CD4-positive, alpha-beta T cell (primary cell): Measurements from ENCODE around the gene MBNL2. TPM values are rescaled to one million over a fixed set of nuclear protein-coding genes. Genes with fewer than 3 reads are reported as not detected.

Experiments used
- ATAC-seq: fragments of 200-7000 bp; cut with Tn5 transposase; one replicate; pipeline ENCODE4 v1.10.0; 2022; ENCODE audit warnings: mild to moderate bottlenecking; ENCODE audit not compliant: poor library complexity
- CTCF ChIA-PET: fragments of 350-600 bp; sonication (Branson Sonifier 250); formaldehyde crosslinking; loops from one replicate; lab custom pipeline; 2021; ENCODE audit warnings: antibody characterized with exemption, inconsistent platforms; lab: Charles Lee
- POLR2A ChIA-PET: fragments of 350-600 bp; sonication (Branson Sonifier 250); formaldehyde crosslinking; loops from one replicate; lab custom pipeline; 2021; ENCODE audit warnings: antibody characterized with exemption, inconsistent platforms; lab: Charles Lee
- DNase-seq, 14 experiments: peaks; one replicate each; pipeline ENCODE4 v3.0.0-alpha.2; 2013 to 2020; ENCODE audit warnings: mixed read lengths in 2 of 14
- H3K27ac ChIP-seq, 2 donors: one replicate each; pipeline versions ENCODE4 v1.5.1 to v1.7.0; 2013; ENCODE audit warnings: low read length in 2 of 2, low read depth in 1 of 2, mild to moderate bottlenecking in 1 of 2
- H3K27me3 ChIP-seq, 2 experiments: 1 replicate in 1 of 2; 2 replicates in 1 of 2; pipeline versions ENCODE4 v1.6.1 to v1.7.0; 2013; ENCODE audit warnings: low read length in 2 of 2, control low read depth in 1 of 2, mild to moderate bottlenecking in 1 of 2, moderate library complexity in 1 of 2; ENCODE audit not compliant: insufficient read depth in 2 of 2, control insufficient read depth in 1 of 2
- H3K36me3 ChIP-seq: one replicate; pipeline ENCODE4 v1.6.1; 2013; ENCODE audit warnings: low read length, control low read depth; ENCODE audit not compliant: insufficient read depth
- H3K4me1 ChIP-seq: one replicate; pipeline ENCODE4 v1.6.1; 2013; ENCODE audit warnings: low read length, control low read depth; ENCODE audit not compliant: insufficient read depth
- H3K4me3 ChIP-seq: one replicate; pipeline ENCODE4 v1.5.1; 2013; ENCODE audit warnings: mild to moderate bottlenecking, low read length, moderate library complexity
- H3K9me3 ChIP-seq, 2 experiments: 1 replicate in 1 of 2; 2 replicates in 1 of 2; pipeline versions ENCODE4 v1.6.1 to v1.7.0; 2013; ENCODE audit warnings: low read length in 2 of 2, mild to moderate bottlenecking in 2 of 2, control low read depth in 1 of 2, moderate library complexity in 1 of 2; ENCODE audit not compliant: control insufficient read depth in 1 of 2, insufficient read depth in 1 of 2
- H3K27ac Mint-ChIP-seq: one replicate; pipeline ENCODE4 v1.8.0; 2020; ENCODE audit warnings: mixed read lengths
- H3K27me3 Mint-ChIP-seq: one replicate; pipeline ENCODE4 v1.8.0; 2021; ENCODE audit warnings: mixed read lengths
- H3K36me3 Mint-ChIP-seq: one replicate; pipeline ENCODE4 v1.8.0; 2021; ENCODE audit warnings: low read depth, mixed read lengths
- H3K4me1 Mint-ChIP-seq: one replicate; pipeline ENCODE4 v1.8.0; 2021; ENCODE audit warnings: low read depth, mixed read lengths
- H3K4me3 Mint-ChIP-seq: one replicate; pipeline ENCODE4 v1.8.0; 2020; ENCODE audit warnings: mild to moderate bottlenecking, mixed read lengths
- H3K9me3 Mint-ChIP-seq: one replicate; pipeline ENCODE4 v1.8.0; 2020; ENCODE audit warnings: mixed read lengths
- CTCF ChIP-seq: fragments of 200-600 bp; IDR thresholded peaks from one replicate; pipeline ENCODE4 v1.8.0; 2022; ENCODE audit warnings: antibody characterized with exemption, mild to moderate bottlenecking
- intact Hi-C, 2 experiments: fragments of 100-400 bp; cut with DNase I in 1 of 2; cut with micrococcal nuclease in 1 of 2; formaldehyde crosslinking; loops; one replicate each; pipeline versions ENCODE4 v1.15.1 to v1.9.0; 2023 to 2025; cut with DNase I, micrococcal nuclease
- total RNA-seq, 174 experiments: library from RNA in 2 of 174; stranded (reverse) in 2 of 174; gene quantifications; one replicate each; pipeline ENCODE4 v1.2.3 and lab custom pipeline; 2021 to 2026

MBNL2 gene
- total RNA-seq, 2 experiments from 2014 or later: 35.9 to 36.0 TPM

DNA sequence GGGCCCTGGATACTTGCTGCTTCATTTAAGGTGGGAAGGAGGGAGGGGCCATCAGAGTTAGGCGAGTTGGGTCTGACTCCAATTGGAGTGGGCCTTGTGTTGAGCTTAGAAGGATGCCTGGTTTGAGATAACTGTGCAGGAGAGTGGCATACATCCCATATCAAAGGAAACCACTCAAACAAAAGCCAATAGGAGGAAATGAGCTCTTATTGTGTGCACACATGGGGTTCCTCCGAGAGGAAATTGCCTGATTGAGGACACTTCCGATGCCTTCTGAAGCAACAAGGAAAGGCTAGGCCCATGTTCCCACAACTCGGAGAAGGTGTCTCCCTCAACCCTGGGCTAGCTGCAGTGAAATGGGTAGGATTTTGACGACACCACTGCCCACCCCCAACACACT lies 19.6 kb downstream of the MBNL2 start:
- H3K4me1 ChIP-seq: peaks cover 27% of the 10 kb centered on the region
- no peak overlapping the region for H3K27ac ChIP-seq
- no peak overlapping the region for H3K4me3 ChIP-seq
- no peak for TF ChIP-seq CTCF
- no peak for DNase-seq
- no peaks in the 10 kb centered on the region for H3K9me3 Mint-ChIP-seq
- POLR2A ChIA-PET: interaction anchor here (1.7 kb wide), 1 partner anchor 20 kb away, joined by 4 read pairs; the partner anchor contains the start of gene MBNL2
- H3K36me3 ChIP-seq: no peaks in the 10 kb centered on the region
- H3K4me1 Mint-ChIP-seq: peaks cover 81% of the 10 kb centered on the region
- H3K36me3 Mint-ChIP-seq: peaks cover 30% of the 10 kb centered on the region
- intact Hi-C loops: no loop called here
- CTCF ChIA-PET: no interaction called here
- no peak overlapping the region for H3K27ac Mint-ChIP-seq
- no peaks in the 10 kb centered on the region for H3K27me3 ChIP-seq
- H3K4me3 Mint-ChIP-seq: no peak overlapping the region
- no peak for ATAC-seq
- no peaks in the 10 kb centered on the region for H3K27me3 Mint-ChIP-seq
- no peaks in the 10 kb centered on the region for H3K9me3 ChIP-seq

- TF ChIP-seq CTCF: no peak
- ATAC-seq (no peak), DNase-seq (no peak)
- Histone ChIP-seq H3K27ac (no peak overlapping the region), H3K9me3 (no peaks in the 10 kb centered on the region), H3K36me3 (no peaks in the 10 kb centered on the region), H3K4me1 (peaks cover 18% of the 10 kb centered on the region), H3K27me3 (no peaks in the 10 kb centered on the region), H3K4me3 (no peak overlapping the region)
- no peak overlapping the region for H3K4me3 Mint-ChIP-seq
- H3K9me3 Mint-ChIP-seq: no peaks in the 10 kb centered on the region
- no peaks in the 10 kb centered on the region for H3K27me3 Mint-ChIP-seq
- CTCF ChIA-PET: no interaction called here
- H3K4me1 Mint-ChIP-seq: peaks cover 77% of the 10 kb centered on the region
- POLR2A ChIA-PET: interaction anchor here (1.7 kb wide), 1 partner anchor 21 kb away, joined by 4 read pairs; the partner anchor contains the start of gene MBNL2
- peaks cover 24% of the 10 kb centered on the region for H3K36me3 Mint-ChIP-seq
- intact Hi-C loops: no loop called here
- H3K27ac Mint-ChIP-seq: peak overlapping the region; percentile 3
Measured at GRCh38 chr13:97242755-97243497, 20.8 kb downstream of the MBNL2 start.

- CTCF ChIA-PET: no interaction called here
Measured at GRCh38 chr13:97243915-97244781, 22.0 kb downstream of the MBNL2 start.

More at GRCh38 chr13:97243915-97244781, 22.0 kb downstream of the MBNL2 start:
- H3K9me3 ChIP-seq: no peaks in the 10 kb centered on the region
- no peak overlapping the region for H3K27ac ChIP-seq
- H3K9me3 Mint-ChIP-seq: no peaks in the 10 kb centered on the region
- H3K4me3 ChIP-seq: no peak overlapping the region
- no peak for DNase-seq
- ATAC-seq: no peak
- peaks cover 68% of the 10 kb centered on the region for H3K4me1 Mint-ChIP-seq
- TF ChIP-seq CTCF: no peak
- H3K27me3 ChIP-seq: no peaks in the 10 kb centered on the region
- H3K36me3 ChIP-seq: no peaks in the 10 kb centered on the region
- H3K27ac Mint-ChIP-seq: peak overlapping the region; percentile 3
- H3K27me3 Mint-ChIP-seq: no peaks in the 10 kb centered on the region
- peaks cover 19% of the 10 kb centered on the region for H3K36me3 Mint-ChIP-seq
- H3K4me1 ChIP-seq: peaks cover 8% of the 10 kb centered on the region
- intact Hi-C loops: no loop called here
- H3K4me3 Mint-ChIP-seq: no peak overlapping the region
- POLR2A ChIA-PET: no interaction called here
